CD14-positive monocyte (primary cell): ENCODE results near the gene THSD7B. TPM values are rescaled to one million over a fixed set of nuclear protein-coding genes. Genes with fewer than 3 reads are reported as not detected.

Experiments used
- DNase-seq, 3 donors: peaks; one replicate each; pipeline ENCODE4 v3.0.0-alpha.2; 2011 to 2022
- H2AFZ ChIP-seq: 2 replicates; pipeline ENCODE4 v1.6.0; 2012; ENCODE audit warnings: mild to moderate bottlenecking, low read depth, low read length, inconsistent platforms; ENCODE audit not compliant: insufficient read depth, poor library complexity, severe bottlenecking
- H3K27ac ChIP-seq, 2 donors: 1 replicate in 1 of 2; 2 replicates in 1 of 2; pipeline ENCODE4 v1.5.1; 2012 to 2013; ENCODE audit warnings: low read length in 2 of 2, control low read depth in 1 of 2, inconsistent platforms in 1 of 2, low read depth in 1 of 2, mild to moderate bottlenecking in 1 of 2
- H3K27me3 ChIP-seq, 2 donors: one replicate each; pipeline versions ENCODE4 v1.6.0 to v1.6.1; 2011 to 2013; ENCODE audit warnings: low read length in 2 of 2; ENCODE audit not compliant: control insufficient read depth in 2 of 2, insufficient read depth in 2 of 2
- H3K36me3 ChIP-seq, 2 donors: replicated peaks in 1 of 2; 1 replicate in 1 of 2; 2 replicates in 1 of 2; pipeline versions ENCODE4 v1.5.1 to v1.6.1; 2012 to 2013; ENCODE audit warnings: low read length in 2 of 2, control low read depth in 1 of 2, inconsistent platforms in 1 of 2, mild to moderate bottlenecking in 1 of 2; ENCODE audit not compliant: insufficient read depth in 2 of 2, control insufficient read depth in 1 of 2
- H3K4me1 ChIP-seq, 2 donors: 1 replicate in 1 of 2; 2 replicates in 1 of 2; pipeline versions ENCODE4 v1.5.1 to v1.6.1; 2012 to 2013; ENCODE audit warnings: low read length in 2 of 2, control low read depth in 1 of 2, inconsistent platforms in 1 of 2, mild to moderate bottlenecking in 1 of 2, moderate library complexity in 1 of 2; ENCODE audit not compliant: insufficient read depth in 2 of 2, control insufficient read depth in 1 of 2
- H3K4me2 ChIP-seq: replicated peaks from 2 replicates; pipeline ENCODE3; 2012; ENCODE audit warnings: low read length, moderate library complexity, mild to moderate bottlenecking; ENCODE audit not compliant: poor library complexity, severe bottlenecking; ENCODE audit errors: extremely low read depth
- H3K4me3 ChIP-seq, 3 experiments: fragments of 200-600 bp in 1 of 3; sonication (generic) in 1 of 3; replicated peaks in 1 of 3; 1 replicate in 2 of 3; 2 replicates in 1 of 3; pipeline ENCODE4 v1.5.1; 2011 to 2013; ENCODE audit warnings: low read length in 3 of 3, mild to moderate bottlenecking in 3 of 3, control low read depth in 2 of 3, low read depth in 2 of 3, inconsistent platforms in 1 of 3, moderate library complexity in 1 of 3
- H3K79me2 ChIP-seq: 2 replicates; pipeline ENCODE4 v1.6.0; 2012; ENCODE audit warnings: mild to moderate bottlenecking, control low read depth, inconsistent platforms, low read length, moderate library complexity; ENCODE audit not compliant: insufficient read depth
- H3K9ac ChIP-seq: 2 replicates; pipeline ENCODE4 v1.6.0; 2017; ENCODE audit warnings: low read length, mild to moderate bottlenecking; ENCODE audit not compliant: insufficient read depth, poor library complexity, severe bottlenecking
- H3K9me3 ChIP-seq, 2 donors: replicated peaks in 1 of 2; 1 replicate in 1 of 2; 2 replicates in 1 of 2; pipeline versions ENCODE4 v1.5.1 to v1.6.1; 2012 to 2013; ENCODE audit warnings: low read length in 2 of 2, control low read depth in 1 of 2; ENCODE audit not compliant: control insufficient read depth in 1 of 2, insufficient read depth in 1 of 2
- H4K20me1 ChIP-seq: 2 replicates; pipeline ENCODE4 v1.6.0; 2012; ENCODE audit warnings: mild to moderate bottlenecking, low read length, control low read depth, moderate library complexity; ENCODE audit not compliant: insufficient read depth
- H3K27ac Mint-ChIP-seq, 7 donors: one replicate each; pipeline ENCODE4 v1.8.0; 2020; ENCODE audit warnings: mild to moderate bottlenecking in 7 of 7, mixed read lengths in 7 of 7, moderate library complexity in 6 of 7, inconsistent platforms in 2 of 7
- H3K27me3 Mint-ChIP-seq, 3 donors: one replicate each; pipeline ENCODE4 v1.8.0; 2021 to 2022; ENCODE audit warnings: low read depth in 3 of 3, mild to moderate bottlenecking in 3 of 3, mixed read lengths in 3 of 3, moderate library complexity in 3 of 3, inconsistent platforms in 1 of 3
- H3K36me3 Mint-ChIP-seq, 2 donors: one replicate each; pipeline ENCODE4 v1.8.0; 2020; ENCODE audit warnings: mixed read lengths in 2 of 2, inconsistent platforms in 1 of 2, mild to moderate bottlenecking in 1 of 2
- H3K4me1 Mint-ChIP-seq: one replicate; pipeline ENCODE4 v1.8.0; 2020; ENCODE audit warnings: mild to moderate bottlenecking, mixed read lengths
- H3K4me3 Mint-ChIP-seq, 2 donors: one replicate each; pipeline ENCODE4 v1.8.0; 2020; ENCODE audit warnings: mild to moderate bottlenecking in 2 of 2, mixed read lengths in 2 of 2, moderate library complexity in 1 of 2
- H3K9me3 Mint-ChIP-seq, 7 donors: one replicate each; pipeline ENCODE4 v1.8.0; 2020 to 2022; ENCODE audit warnings: mixed read lengths in 7 of 7, mild to moderate bottlenecking in 6 of 7, moderate library complexity in 6 of 7, inconsistent platforms in 2 of 7
- WGBS: methylation state at CpG from one replicate; pipeline ENCODE4 v1.1.5; 2013; ENCODE audit warnings: missing lambda C conversion rate; ENCODE audit not compliant: insufficient coverage; 5-methylcytosine and 5-hydroxymethylcytosine counted together
- intact Hi-C, 2 donors: fragments of 100-400 bp; cut with micrococcal nuclease; formaldehyde crosslinking; loops; one replicate each; pipeline versions ENCODE4 v1.15.0 to v1.15.1; 2023
- polyA plus RNA-seq, 3 donors: library from polyadenylated mRNA; depleted of rRNA in 1 of 3; unstranded in 2 of 3; stranded (reverse) in 1 of 3; fragments of 300-500 nt in 2 of 3; fragments of >200 nt in 1 of 3; fragmentation: Illumina TruSeq in 2 of 3; gene quantifications; 1 replicate in 2 of 3; 2 replicates in 1 of 3; pipeline ENCODE4 v1.2.3, GENCODE V29; 2012 to 2021
- TF ChIP-seq, protein P1 (sequence below): fragments of 200-600 bp; IDR thresholded peaks from one replicate; pipeline ENCODE4 v1.8.0; 2022; ENCODE audit warnings: antibody characterized with exemption, mild to moderate bottlenecking

THSD7B gene
- polyA plus RNA-seq, 3 donors, result not detected

DNA sequence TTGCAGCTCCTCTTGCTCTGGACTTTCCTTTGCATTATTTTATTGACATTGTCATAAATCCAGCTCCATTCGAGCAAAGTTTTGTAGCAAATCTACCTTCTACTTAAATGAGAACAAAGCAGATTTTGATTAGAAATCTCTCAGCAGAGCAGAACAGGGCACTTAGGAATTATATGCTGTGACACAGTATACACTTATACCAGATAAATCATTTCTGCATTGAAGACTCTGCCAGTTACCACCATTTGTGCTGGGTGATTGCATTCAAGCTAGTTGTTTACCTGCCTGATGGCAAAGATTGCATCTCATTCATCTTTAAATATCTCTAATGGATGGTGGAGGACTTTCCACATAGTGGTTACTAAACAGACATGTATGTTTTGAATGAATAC is 757.3 kb downstream of the THSD7B start:
- WGBS, result no CpG with 5 or more reads among the region's 1 CpG
- Mint-ChIP-seq H3K27ac (no peak overlapping the region), H3K4me3 (no peak overlapping the region), H3K4me1 (no peaks in the 10 kb centered on the region), H3K9me3 (peaks cover 0 to 8% (median 4%) of the 10 kb centered on the region in 7 donors), H3K27me3 (no peaks in the 10 kb centered on the region), H3K36me3 (no peaks in the 10 kb centered on the region)
- TF ChIP-seq, protein P1, sequence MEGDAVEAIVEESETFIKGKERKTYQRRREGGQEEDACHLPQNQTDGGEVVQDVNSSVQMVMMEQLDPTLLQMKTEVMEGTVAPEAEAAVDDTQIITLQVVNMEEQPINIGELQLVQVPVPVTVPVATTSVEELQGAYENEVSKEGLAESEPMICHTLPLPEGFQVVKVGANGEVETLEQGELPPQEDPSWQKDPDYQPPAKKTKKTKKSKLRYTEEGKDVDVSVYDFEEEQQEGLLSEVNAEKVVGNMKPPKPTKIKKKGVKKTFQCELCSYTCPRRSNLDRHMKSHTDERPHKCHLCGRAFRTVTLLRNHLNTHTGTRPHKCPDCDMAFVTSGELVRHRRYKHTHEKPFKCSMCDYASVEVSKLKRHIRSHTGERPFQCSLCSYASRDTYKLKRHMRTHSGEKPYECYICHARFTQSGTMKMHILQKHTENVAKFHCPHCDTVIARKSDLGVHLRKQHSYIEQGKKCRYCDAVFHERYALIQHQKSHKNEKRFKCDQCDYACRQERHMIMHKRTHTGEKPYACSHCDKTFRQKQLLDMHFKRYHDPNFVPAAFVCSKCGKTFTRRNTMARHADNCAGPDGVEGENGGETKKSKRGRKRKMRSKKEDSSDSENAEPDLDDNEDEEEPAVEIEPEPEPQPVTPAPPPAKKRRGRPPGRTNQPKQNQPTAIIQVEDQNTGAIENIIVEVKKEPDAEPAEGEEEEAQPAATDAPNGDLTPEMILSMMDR, result no peak
- DNase-seq, result no peak
- no peak overlapping the region for H3K4me3 ChIP-seq
- H3K27me3 ChIP-seq, result no peaks in the 10 kb centered on the region
- intact Hi-C loops, result no loop called here
- H3K36me3 ChIP-seq, result no peaks in the 10 kb centered on the region
- no peaks in the 10 kb centered on the region for H3K4me1 ChIP-seq
- H2AFZ ChIP-seq, result no peak overlapping the region
- H3K79me2 ChIP-seq, result no peaks in the 10 kb centered on the region
- no peak overlapping the region for H3K9ac ChIP-seq
- H4K20me1 ChIP-seq, result no peaks in the 10 kb centered on the region
- peaks cover 4 to 5% of the 10 kb centered on the region in 2 donors for H3K9me3 ChIP-seq
- H3K27ac ChIP-seq, result no peak overlapping the region
- H3K4me2 ChIP-seq, result no peak overlapping the region

DNA sequence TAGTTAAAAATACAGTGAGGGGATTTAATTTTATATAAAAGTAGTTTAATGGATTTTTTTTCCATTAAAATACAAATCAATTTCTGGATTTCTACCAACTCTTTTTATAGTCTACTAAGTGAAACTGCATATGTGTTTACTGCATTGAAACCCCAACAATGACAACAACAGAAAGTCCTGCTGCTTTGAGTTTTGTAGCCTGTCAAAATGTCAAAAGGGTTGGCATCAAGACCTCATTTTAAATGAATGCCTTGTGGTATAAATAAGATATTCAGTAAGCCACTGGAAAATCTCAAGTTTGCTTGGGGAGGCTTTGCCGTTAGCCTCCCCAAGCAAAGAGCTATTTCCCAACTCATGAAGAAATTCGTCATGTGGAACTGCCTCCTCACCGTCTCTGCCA is 758.6 kb downstream of the THSD7B start:
- H4K20me1 ChIP-seq, result no peaks in the 10 kb centered on the region
- H3K36me3 ChIP-seq, result no peaks in the 10 kb centered on the region
- no peaks in the 10 kb centered on the region for H3K4me1 ChIP-seq
- H3K27me3 ChIP-seq, result no peaks in the 10 kb centered on the region
- H3K4me2 ChIP-seq, result no peak overlapping the region
- no peaks in the 10 kb centered on the region for H3K4me1 Mint-ChIP-seq
- H3K36me3 Mint-ChIP-seq, result no peaks in the 10 kb centered on the region
- H3K4me3 ChIP-seq, result no peak overlapping the region
- TF ChIP-seq, protein P1, result no peak
- no peak for DNase-seq
- H3K79me2 ChIP-seq, result no peaks in the 10 kb centered on the region
- H3K9ac ChIP-seq, result no peak overlapping the region
- no peak overlapping the region for H2AFZ ChIP-seq
- intact Hi-C loops, result no loop called here
- no CpG with 5 or more reads among the region's 3 CpGs for WGBS
- no peaks in the 10 kb centered on the region for H3K9me3 ChIP-seq
- peaks cover 0 to 3% (median 0%) of the 10 kb centered on the region in 7 donors for H3K9me3 Mint-ChIP-seq
- peaks cover 0 to 2% (median 0%) of the 10 kb centered on the region in 3 donors for H3K27me3 Mint-ChIP-seq
- no peak overlapping the region for H3K27ac Mint-ChIP-seq
- H3K4me3 Mint-ChIP-seq, result no peak overlapping the region
- no peak overlapping the region for H3K27ac ChIP-seq
